Stimulated activated CD8-positive, alpha-beta memory T cell treated with anti-CD3 and anti-CD28 coated beads, Interleukin-12 subunit alpha, Interleukin-12 subunit beta, amount 100 ng/mL, for 24 hours (primary cell): ENCODE measurements around the gene DLK2.
"Not testable (repeated sequence)": the region's sequence is repeated elsewhere in the genome, so short reads cannot be mapped to it uniquely, and the experiment has no call there.

ENCODE experiments used
- DNase-seq: peaks from one replicate; pipeline ENCODE4 v3.0.0-alpha.2; 2020; ENCODE audit errors: extremely low read depth

The DLK2 gene

DNA sequence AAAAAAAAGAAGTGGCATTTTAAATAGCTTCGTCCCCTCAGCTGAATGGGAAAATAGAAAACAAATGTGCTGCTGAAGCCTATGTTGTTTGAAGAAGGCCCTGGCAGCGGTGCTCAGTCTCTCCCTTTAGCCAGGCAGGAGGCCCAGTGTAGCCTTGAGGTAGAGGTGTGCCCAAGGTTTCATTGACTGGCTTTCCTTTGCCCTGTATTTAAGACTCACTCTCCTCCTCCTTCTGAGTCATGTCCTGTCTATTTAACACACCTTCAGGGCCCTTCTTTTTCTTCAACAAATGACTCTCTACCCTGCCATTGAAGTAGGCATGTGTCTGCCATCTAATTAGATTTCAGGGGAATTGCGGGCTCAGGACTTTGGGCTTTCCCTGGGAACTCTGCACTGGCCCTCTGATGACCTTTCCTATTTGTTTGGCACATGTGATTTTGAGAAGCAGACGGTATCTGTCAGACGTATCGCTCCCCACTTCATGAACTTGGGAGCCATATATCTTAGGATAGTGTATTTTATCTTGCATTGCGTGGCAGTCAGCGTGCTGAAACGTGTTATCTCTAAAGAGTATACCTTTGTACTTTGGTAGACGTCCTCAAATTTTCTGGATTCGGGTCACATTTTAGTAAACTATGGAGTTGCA lies 26.4 kb upstream of the DLK2 start:
- no peak for DNase-seq

DNA sequence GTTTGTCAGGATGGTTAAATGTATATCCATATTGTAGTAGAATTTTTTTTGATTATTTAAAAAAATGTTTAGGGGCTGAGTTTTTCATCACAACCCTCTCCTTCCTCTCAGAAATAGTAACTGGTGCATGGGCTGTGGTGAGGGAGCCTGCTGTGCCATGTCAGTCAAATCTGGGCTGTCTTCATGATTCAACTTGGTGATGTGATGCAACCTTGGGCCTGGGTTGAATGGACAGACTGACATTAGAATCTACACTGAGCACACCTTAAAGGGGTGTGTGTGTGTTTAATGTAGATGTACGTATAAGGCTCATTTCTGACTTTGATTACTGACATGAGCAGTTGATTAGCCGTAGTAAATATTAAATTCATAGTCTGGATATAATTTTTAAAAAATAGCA lies 25.7 kb upstream of the DLK2 start:
- DNase-seq, result no peak

DNA sequence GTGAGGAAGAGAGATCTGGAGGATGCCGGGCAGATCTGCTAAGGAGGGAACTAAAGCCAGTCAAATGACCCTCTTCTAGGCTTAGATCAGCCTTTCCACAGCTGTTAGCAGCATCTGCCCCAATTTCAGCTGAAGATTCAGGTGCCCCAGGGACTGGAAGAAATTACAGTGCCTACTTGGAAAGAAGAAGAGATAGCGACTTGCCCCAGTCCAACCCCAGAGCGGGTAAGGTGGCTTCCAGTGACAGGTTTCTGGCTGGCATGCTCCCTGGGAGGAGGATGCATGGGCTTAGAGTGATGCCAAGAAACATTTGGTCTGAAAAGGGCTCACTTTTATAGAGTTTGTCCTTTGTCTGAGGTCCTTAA lies 22.6 kb upstream of the DLK2 start:
- no peak for DNase-seq

DNA sequence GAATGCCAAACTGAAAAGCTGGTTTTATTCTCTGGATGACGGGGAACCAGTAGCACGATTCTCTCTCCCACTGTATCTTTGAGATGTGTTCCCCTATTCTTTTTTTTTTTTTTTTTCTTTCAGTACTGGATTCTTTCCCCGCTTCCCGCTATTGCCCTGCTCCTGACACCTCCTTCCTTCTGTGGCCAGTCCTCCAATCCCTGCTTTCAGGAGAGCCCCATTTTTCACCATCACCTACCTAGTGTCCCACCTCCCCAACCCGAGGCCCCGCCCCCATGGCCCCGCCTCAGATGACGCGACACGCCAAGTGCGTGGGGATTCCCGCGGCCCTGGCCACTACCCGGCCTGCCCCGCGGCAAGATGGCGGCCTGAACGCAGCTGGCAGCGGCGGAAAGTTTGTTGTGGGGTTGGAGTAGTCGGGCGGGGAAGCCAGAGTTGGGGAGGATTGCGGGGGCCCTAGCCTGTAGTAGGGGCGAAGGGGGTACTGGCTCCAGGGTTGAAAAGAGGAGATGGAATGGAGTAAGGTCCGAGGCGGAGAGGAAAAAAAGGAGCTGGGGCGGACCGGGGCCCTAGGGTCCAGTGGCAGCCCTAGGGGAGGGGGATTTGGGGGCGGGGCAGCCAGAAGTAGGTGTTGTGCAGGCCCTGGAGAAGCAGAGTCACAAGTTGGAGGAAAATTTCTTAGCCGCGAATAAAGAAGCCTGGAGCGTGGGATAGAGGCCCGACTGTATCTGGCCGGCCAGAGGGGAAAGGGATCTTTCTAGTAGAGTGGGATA lies 22.1 kb upstream of the DLK2 start, which contains the start of gene TJAP1:
Gene TJAP1 (plus strand): TSS at position 336 of the 773 bp plus-strand sequence. CDS start 21,432 bp downstream, outside the sequence.
- peak; percentile 93 for DNase-seq

DNA sequence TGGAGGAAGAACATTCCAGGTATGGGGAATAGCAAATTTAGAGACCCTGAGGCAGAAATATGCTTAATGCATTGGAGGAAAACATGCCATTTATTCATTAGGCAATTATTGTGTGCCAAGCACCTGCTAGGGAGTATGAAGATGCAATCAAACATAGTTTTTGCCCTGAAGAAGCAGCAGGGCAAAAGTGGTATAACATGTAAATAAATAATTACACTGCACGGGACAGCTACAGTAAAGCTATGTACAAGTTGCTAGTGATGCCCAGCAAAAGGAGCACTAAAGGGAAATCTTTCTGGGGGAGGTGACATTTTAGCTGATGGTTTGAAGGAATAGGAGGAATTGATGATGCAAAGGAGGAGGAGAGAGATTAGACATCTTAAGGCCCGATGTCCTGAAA lies 21.4 kb upstream of the DLK2 start:
- no peak for DNase-seq

DNA sequence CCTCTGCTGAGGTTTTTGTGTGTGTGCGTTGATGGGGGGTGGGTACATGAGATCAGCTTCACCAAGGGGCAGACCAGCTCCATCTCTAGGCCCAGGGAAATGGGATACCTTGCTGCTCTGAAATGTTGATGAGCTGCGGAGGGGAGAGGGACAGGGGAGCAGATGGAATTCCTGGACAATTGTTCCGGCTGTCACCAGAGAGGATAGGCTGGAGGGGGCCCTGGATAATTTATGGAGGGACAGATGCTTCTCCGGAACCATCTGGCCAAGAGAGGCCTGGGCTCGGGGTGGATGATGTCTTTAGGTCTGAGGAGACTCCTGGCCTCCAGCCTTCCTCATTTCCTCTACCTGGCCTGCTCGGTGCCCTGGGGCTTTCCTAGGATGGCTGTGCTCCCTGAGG lies 20.2 kb upstream of the DLK2 start:
- DNase-seq, result no peak

DNA sequence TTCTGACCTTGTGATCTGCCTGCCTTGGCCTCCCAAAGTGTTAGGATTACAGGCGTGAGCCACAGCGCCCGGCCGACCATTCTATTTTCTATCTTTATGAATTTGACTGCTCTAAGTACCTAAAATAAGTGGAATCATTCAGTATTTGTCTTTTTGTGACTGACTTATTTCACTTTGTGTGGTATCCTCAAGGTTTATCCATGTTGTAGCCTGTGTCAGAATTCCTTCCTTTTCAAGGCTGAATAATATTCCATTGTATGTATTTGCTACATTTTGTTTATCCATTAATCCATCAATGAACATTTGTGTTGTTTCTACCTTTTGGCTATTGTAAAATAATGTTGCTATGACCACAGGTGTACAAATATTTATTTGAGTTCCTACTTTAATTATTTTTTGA lies 17.2 kb upstream of the DLK2 start:
- DNase-seq, result no peak

DNA sequence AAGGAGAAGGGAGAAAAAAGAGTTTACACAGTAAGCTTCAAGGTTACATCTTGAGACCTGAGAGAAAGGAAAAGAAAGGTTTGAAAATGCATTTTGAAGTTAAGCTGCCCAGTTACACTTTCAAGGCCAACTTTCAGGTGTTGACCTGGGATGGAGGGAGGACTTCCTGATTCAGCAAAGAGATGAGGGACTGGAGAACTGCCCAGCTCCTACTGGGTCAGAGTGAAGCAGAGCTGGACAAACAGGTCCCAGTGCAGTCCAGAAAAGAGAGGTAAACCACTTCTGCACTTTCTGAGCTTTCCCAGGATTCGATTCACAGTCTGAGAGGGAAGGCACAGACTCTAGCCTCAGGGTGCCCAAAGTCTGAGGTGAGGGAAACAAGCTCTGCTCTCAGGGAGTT lies 16.1 kb upstream of the DLK2 start:
- no peak for DNase-seq

DNA sequence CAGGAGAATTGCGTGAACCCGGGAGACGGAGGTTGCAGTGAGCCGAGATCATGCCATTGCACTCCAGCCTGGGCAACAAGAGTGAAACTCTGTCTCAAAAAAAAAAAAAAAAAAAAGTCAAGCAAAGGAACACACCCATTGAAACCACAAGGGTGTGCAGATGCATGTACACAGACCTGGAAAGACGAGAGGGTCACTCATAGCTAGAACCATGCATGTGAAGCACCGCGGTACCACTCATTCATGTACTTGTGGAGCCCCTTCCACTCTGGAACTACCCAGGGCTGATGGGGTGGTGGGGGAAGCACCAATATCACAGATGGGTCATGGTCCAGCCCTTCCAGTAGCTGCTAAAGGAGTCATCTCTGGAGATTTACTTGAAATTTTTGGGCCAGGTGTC lies 14.6 kb upstream of the DLK2 start:
- DNase-seq, result no peak

DNA sequence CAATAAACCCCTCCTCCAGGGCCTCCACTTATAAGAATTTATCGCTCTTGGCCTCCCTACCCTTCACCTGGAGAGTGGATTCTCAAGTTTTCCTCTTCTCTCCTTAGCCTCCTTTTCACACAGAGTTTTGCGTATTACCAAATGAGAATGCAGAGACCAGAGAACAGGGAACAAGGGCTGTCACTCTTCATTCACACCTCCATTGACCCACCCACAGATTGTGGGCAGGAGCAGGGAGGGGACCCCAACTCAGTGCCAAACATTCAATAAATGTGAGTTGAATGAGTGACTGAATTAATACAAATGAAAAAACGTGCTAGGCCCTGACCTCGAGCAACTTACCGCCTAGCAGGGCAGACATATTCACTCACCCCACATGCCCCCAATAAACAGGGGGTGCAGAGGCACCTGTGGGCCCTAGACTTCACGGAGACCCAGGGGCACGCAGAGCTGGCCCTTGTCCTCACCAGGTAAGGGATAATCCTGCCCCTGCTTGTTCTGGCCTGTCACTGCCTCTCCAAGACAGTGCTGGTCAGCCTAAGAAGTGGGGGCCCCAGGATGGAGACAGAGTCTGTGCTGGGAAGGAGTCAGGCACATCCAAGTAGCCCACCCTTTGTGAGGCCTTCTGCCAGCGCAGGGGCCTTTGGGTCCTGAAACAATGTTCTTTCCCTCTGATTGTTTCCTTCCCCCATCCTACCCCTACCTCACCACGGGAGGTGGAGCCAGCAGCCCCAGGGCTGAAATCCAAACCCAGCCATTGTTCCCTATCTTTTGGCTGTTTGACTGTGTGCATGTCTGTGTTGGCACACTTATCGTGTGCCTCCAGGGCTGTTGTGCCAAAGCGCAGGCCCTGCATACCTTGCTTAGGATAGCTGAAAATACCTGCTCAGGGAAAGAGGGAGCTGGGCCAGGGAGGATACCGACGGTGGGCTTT lies 13.7 kb upstream of the DLK2 start:
- no peak for DNase-seq

DNA sequence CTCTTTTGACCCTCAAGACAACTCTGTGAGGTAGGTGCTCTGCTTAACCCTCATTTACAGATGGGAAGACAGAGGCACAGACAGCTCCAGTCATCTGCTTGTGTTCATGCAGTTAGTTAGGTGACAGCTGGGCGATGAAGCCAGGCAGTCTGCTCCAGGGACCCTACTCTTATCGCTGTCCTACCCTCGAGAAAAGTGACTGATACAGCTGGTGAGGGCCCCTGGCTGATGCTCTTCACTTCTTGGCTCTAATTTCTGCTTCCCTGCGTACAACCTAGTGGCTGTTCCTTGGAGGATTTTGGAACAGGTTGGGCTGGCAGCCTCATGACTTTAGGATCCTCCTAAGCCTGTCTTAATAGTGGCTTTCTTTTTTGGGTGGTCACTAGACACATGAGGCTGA lies 12.9 kb upstream of the DLK2 start:
- DNase-seq, result no peak

DNA sequence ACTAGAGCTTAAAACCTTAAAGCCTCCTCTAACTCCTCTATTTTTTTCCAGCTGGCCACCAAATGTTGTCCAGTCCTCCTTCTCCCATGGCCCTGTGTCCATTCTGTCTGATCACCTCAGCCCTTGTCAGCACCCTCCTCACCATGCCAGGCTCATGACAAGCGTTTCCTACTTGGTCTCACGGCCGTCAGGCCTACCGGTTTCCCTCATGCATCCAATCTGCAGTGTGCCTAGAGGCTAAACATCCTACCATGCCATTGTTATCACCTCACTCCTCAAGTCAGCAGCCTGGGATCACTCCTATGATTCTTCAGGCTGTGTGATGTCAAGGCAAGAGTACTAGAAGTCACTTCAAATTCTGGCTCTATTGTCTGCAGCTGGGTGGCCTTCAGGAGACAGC lies 12.4 kb upstream of the DLK2 start:
- no peak for DNase-seq

DNA sequence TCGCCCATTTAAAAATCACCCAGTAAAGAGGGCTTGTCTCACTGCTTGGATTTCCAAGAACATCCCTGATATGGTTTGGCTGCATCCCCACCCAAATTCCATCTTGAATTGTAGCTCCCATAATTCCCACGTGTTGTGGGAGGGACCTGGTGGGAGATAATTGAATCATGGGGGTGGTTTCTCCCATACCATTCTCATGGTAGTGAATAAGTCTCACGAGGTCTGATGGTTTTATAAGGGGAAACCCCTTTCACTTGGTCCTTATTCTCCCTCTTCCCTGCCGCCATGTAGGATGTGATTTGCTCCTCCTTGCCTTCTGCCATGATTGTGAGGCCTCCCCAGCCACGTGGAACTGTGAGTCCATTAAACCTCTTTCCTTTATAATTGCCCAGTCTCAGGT lies 11.9 kb upstream of the DLK2 start:
- not testable (repeated sequence) for DNase-seq

DNA sequence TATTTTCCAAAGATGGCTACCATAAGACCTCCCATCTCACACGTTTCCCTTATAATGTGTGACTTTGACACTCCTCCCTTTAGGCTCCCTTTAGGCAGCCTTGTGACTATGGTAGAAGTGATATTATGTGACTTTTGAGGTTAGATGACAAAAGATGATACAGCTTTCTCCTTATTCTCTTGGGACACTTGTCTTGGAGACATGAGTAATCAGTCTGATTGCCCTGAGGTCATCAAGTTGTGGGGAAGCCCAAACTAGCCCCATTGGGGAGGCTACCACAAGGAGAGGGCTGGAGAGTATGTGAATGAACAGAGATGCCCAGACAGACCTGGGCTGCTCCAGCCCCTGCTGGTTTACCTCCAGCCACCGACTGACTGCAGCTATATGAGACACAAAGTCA lies 10.6 kb upstream of the DLK2 start:
- no peak for DNase-seq

DNA sequence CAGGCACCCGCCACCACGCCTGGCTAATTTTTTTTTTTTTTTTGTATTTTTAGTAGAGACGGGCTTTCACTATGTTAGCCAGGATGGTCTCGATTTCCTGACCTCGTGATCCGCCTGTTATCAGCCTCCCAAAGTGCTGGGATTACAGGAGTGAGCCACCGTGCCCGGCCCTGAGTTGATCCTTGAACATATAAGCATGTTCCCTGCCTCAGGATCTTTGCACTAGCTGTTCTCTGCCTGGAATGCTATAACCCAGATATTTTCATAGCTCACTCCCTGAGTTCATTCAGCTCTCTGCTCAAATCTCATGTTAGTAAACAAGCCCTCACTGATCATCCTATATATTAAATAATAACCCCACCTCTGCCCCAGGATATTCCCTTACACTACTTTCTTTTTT lies 9.0 kb upstream of the DLK2 start:
- DNase-seq, result no peak

DNA sequence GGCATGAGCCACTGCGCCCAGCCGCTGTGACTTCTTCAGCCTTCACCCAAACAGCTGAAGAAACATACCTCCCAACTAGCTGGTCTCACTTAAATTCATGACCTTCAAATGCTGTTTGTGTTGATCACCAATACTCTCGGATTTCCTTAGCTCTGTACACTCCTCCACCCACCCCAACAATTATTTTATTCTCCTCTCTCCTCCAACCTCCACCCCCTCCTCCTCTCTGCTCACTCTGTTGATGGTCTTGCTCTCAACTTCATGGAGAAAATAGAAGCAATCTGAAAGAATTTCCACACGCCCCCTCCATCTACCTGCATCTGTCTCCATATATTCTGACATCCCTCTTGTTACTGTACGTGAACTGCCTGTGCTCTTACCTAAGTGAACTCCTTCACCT lies 6.6 kb upstream of the DLK2 start:
- no peak for DNase-seq

DNA sequence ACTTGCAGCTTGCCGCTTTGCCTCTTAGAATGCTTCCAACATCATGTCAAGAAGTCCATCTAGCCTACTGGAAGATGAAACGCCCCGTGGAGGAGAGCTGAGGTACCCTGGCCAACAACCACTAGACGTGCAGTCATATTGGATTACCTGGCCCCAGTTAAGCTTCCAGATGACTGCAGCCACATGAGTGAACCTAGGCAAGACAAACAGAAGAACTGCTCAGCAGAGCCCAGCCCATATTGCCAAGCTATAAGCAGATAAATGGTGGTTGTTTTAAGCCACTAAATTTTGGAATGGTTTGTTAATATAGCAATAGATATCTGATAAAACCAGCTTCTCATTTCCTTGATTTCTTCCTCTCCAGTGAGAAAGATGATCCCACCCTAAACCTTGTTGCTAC lies 4.7 kb upstream of the DLK2 start:
- no peak for DNase-seq

DNA sequence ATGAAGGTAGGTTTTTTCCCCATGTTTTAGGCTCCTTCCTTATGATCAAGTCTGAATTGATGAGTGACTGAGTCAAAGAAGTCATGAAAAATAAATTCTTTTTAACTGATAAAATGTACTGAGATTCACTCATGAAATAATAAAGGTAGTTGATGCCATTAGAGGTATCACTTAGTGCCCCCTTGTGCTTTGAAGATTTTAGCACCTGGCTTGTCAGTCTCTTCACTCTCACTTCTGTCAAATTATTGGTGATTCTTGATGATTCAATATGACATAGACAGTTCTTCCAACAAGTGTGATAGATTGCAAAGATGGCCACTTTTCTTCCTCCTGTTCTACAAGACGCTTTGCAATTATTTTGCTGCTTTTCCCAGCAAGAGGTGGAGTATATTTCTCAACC lies 4.2 kb upstream of the DLK2 start:
- DNase-seq, result no peak

DNA sequence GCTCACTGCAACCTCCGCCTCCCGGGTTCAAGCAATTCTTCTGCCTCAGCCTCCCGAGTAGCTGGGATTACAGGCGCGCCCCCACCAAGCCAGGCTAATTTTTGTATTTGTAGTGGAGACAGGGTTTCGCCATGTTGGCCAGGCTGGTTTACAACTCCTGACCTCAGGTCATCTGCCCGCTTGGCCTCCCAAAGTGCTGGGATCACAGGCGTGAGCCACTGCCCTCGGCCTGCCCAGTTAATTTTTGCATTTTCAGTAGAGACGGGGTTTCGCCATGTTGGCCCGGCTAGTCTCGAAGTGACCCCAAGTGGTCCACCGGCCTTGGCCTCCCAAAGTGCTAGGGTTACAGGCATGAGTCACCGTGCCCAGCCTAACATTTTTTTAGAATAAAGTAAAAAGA lies 2.8 kb upstream of the DLK2 start:
- not testable (repeated sequence) for DNase-seq

DNA sequence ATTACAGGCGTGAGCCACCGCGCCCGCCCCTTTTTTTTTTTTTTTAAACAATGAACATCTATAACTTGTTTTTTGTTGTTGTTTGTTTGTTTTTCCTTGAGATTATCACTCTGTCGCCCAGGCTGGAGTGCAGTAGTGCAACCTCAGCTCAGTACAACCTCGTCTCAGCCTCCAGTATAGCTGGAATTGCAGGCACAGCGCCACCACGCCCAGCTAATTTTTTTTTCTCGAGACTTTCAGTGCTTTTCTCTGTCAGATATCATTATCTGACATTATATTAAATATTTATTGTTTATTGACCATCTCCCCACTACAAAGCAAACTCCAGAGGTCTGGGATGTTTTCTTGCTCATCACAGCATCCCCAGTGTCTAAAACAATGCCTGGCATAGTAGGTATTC lies 2.3 kb upstream of the DLK2 start:
- DNase-seq, result no peak

DNA sequence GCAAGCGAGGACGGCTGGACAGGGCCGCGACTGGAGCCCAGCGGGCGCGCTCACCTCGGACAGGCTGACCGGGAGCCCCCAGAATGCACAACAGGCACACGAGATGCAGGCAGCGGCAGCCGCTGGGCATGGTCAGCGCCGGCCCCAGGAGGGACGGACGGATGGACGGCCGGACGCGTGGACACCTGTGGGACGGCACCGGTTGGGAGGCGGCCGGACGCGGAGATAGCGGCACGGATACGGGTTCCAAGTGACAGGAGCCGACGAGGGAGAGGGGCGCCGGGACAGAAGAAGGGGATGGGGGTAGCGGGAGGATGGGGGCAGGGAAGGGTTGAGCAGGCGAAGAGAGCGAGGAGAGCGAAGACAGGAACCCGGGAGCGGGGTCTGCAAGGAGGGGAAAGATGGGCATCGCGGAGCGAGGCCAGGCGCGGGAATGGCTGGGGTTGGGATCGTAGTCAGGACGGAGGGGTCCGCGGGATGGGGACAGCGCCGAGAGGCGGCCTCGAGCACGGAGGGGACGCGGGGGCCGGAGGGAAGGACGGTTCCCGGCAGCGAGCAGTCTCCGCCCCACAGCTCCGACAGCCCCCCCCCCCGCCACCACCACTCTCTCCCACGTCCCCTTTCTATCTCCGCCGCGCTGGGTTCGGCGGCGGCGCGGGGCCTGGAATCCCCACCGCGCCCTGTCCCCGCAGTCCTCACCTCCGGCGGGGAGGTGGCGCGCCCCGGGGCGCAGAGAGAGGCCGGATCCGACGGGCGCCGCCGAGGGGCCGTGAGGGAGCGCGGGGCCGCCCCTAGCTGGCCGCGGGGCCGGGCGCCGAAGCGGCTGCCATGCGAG lies 435 bp downstream of the DLK2 start:
- DNase-seq, result no peak

DNA sequence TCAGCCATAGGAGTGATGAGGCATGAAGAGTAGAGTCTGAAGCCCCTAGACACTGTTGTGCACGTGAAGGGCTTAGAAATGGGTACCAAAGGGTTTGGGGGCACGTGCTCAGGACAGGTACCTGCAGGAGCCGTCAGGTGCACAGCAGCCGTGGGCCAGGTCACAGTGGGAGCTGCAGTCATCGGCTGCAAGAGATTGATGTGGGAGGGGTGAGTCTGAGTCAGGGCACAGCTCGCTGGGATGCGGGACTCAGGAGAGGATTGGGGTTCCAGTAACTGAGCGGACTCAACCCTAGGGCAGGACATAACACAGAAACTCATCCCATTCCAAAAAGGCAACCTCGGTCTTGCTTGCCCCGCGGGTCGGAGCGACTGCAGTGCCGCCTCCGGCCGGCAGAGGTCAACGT lies 1.1 kb downstream of the DLK2 start:
- DNase-seq, result peak; percentile 23
